Stimulated activated naive CD8-positive, alpha-beta T cell treated with anti-CD3 and anti-CD28 coated beads, Interleukin-15, Interleukin-2, amounts not matched to agents 100 ng/mL and 50 ng/mL, for 24 hours (primary cell): ENCODE measurements around the gene GPX2.

Experiments
- H3K27ac Mint-ChIP-seq: one replicate; pipeline ENCODE4 v1.8.0; 2021; ENCODE audit warnings: mild to moderate bottlenecking, mixed read lengths
- H3K27me3 Mint-ChIP-seq: one replicate; pipeline ENCODE4 v1.8.0; 2021; ENCODE audit warnings: mixed read lengths
- H3K36me3 Mint-ChIP-seq: one replicate; pipeline ENCODE4 v1.8.0; 2021; ENCODE audit warnings: low read depth, mixed read lengths
- H3K4me1 Mint-ChIP-seq: one replicate; pipeline ENCODE4 v1.8.0; 2021; ENCODE audit warnings: low read depth, mixed read lengths
- H3K4me3 Mint-ChIP-seq: one replicate; pipeline ENCODE4 v1.8.0; 2021; ENCODE audit warnings: mild to moderate bottlenecking, mixed read lengths
- H3K9me3 Mint-ChIP-seq: one replicate; pipeline ENCODE4 v1.8.0; 2021; ENCODE audit warnings: mixed read lengths

GPX2 gene

GRCh38 chr14:64970041-64970440 is 27.5 kb upstream of the GPX2 start:
- no peaks in the 10 kb centered on the region for H3K36me3 Mint-ChIP-seq
- no peak overlapping the region for H3K4me3 Mint-ChIP-seq
- H3K27ac Mint-ChIP-seq = no peak overlapping the region
- H3K4me1 Mint-ChIP-seq = peaks cover 9% of the 10 kb centered on the region
- H3K27me3 Mint-ChIP-seq = no peaks in the 10 kb centered on the region
- H3K9me3 Mint-ChIP-seq = no peaks in the 10 kb centered on the region

- no peaks in the 10 kb centered on the region for H3K36me3 Mint-ChIP-seq
- no peak overlapping the region for H3K4me3 Mint-ChIP-seq
- H3K27me3 Mint-ChIP-seq = no peaks in the 10 kb centered on the region
- H3K4me1 Mint-ChIP-seq = peaks cover 9% of the 10 kb centered on the region
- no peak overlapping the region for H3K27ac Mint-ChIP-seq
- no peaks in the 10 kb centered on the region for H3K9me3 Mint-ChIP-seq
Measured at GRCh38 chr14:64968651-64969050, 26.1 kb upstream of the GPX2 start.

- Mint-ChIP-seq H3K27me3 (no peaks in the 10 kb centered on the region), H3K4me3 (no peak overlapping the region)
Measured at GRCh38 chr14:64968167-64968566, 25.6 kb upstream of the GPX2 start.

GRCh38 chr14:64966976-64967375 is 24.4 kb upstream of the GPX2 start:
- no peaks in the 10 kb centered on the region for H3K36me3 Mint-ChIP-seq
- peaks cover 3% of the 10 kb centered on the region for H3K4me1 Mint-ChIP-seq
- no peak overlapping the region for H3K4me3 Mint-ChIP-seq
- no peaks in the 10 kb centered on the region for H3K9me3 Mint-ChIP-seq
- no peaks in the 10 kb centered on the region for H3K27me3 Mint-ChIP-seq
- H3K27ac Mint-ChIP-seq = no peak overlapping the region

More at GRCh38 chr14:64968167-64968566, 25.6 kb upstream of the GPX2 start:
- peaks cover 9% of the 10 kb centered on the region for H3K4me1 Mint-ChIP-seq
- no peak overlapping the region for H3K27ac Mint-ChIP-seq
- no peaks in the 10 kb centered on the region for H3K9me3 Mint-ChIP-seq
- no peaks in the 10 kb centered on the region for H3K36me3 Mint-ChIP-seq

GRCh38 chr14:64965356-64966000 is 22.9 kb upstream of the GPX2 start:
- no peaks in the 10 kb centered on the region for H3K27me3 Mint-ChIP-seq
- H3K36me3 Mint-ChIP-seq = no peaks in the 10 kb centered on the region
- no peaks in the 10 kb centered on the region for H3K9me3 Mint-ChIP-seq
- H3K27ac Mint-ChIP-seq = no peak overlapping the region
- no peaks in the 10 kb centered on the region for H3K4me1 Mint-ChIP-seq
- H3K4me3 Mint-ChIP-seq = no peak overlapping the region

GRCh38 chr14:64963611-64964010 is 21.1 kb upstream of the GPX2 start:
- no peak overlapping the region for H3K4me3 Mint-ChIP-seq
- H3K36me3 Mint-ChIP-seq = no peaks in the 10 kb centered on the region
- H3K27me3 Mint-ChIP-seq = no peaks in the 10 kb centered on the region
- H3K27ac Mint-ChIP-seq = no peak overlapping the region
- H3K4me1 Mint-ChIP-seq = no peaks in the 10 kb centered on the region
- H3K9me3 Mint-ChIP-seq = no peaks in the 10 kb centered on the region

GRCh38 chr14:64960762-64961276 is 18.3 kb upstream of the GPX2 start:
- H3K9me3 Mint-ChIP-seq = no peaks in the 10 kb centered on the region
- H3K36me3 Mint-ChIP-seq = no peaks in the 10 kb centered on the region
- H3K27ac Mint-ChIP-seq = no peak overlapping the region
- no peaks in the 10 kb centered on the region for H3K27me3 Mint-ChIP-seq
- no peak overlapping the region for H3K4me3 Mint-ChIP-seq
- H3K4me1 Mint-ChIP-seq = no peaks in the 10 kb centered on the region

- Mint-ChIP-seq H3K4me1 (no peaks in the 10 kb centered on the region), H3K4me3 (no peak overlapping the region), H3K27ac (no peak overlapping the region), H3K9me3 (no peaks in the 10 kb centered on the region), H3K36me3 (peaks cover 7% of the 10 kb centered on the region), H3K27me3 (no peaks in the 10 kb centered on the region)
Measured at GRCh38 chr14:64958743-64959142, 16.2 kb upstream of the GPX2 start.

- Mint-ChIP-seq H3K4me1 (no peaks in the 10 kb centered on the region), H3K27me3 (no peaks in the 10 kb centered on the region), H3K36me3 (peaks cover 7% of the 10 kb centered on the region), H3K9me3 (no peaks in the 10 kb centered on the region), H3K27ac (no peak overlapping the region), H3K4me3 (no peak overlapping the region)
Measured at GRCh38 chr14:64958201-64958600, 15.7 kb upstream of the GPX2 start.

GRCh38 chr14:64956697-64957406 is 14.3 kb upstream of the GPX2 start:
- H3K4me1 Mint-ChIP-seq = peaks cover 9% of the 10 kb centered on the region
- no peak overlapping the region for H3K4me3 Mint-ChIP-seq
- no peaks in the 10 kb centered on the region for H3K27me3 Mint-ChIP-seq
- H3K36me3 Mint-ChIP-seq = peaks cover 7% of the 10 kb centered on the region
- no peak overlapping the region for H3K27ac Mint-ChIP-seq
- no peaks in the 10 kb centered on the region for H3K9me3 Mint-ChIP-seq

- no peak overlapping the region for H3K4me3 Mint-ChIP-seq
- peaks cover 7% of the 10 kb centered on the region for H3K36me3 Mint-ChIP-seq
Measured at GRCh38 chr14:64955297-64955696, 12.8 kb upstream of the GPX2 start.

GRCh38 chr14:64954491-64955240 is 12.1 kb upstream of the GPX2 start:
- peaks cover 9% of the 10 kb centered on the region for H3K36me3 Mint-ChIP-seq
- H3K9me3 Mint-ChIP-seq = no peaks in the 10 kb centered on the region
- no peaks in the 10 kb centered on the region for H3K27me3 Mint-ChIP-seq
- H3K4me1 Mint-ChIP-seq = peaks cover 9% of the 10 kb centered on the region
- H3K4me3 Mint-ChIP-seq = no peak overlapping the region
- no peak overlapping the region for H3K27ac Mint-ChIP-seq

More at GRCh38 chr14:64955297-64955696, 12.8 kb upstream of the GPX2 start:
- H3K4me1 Mint-ChIP-seq = peaks cover 9% of the 10 kb centered on the region
- no peaks in the 10 kb centered on the region for H3K27me3 Mint-ChIP-seq
- no peak overlapping the region for H3K27ac Mint-ChIP-seq
- H3K9me3 Mint-ChIP-seq = no peaks in the 10 kb centered on the region

GRCh38 chr14:64953661-64954060 is 11.1 kb upstream of the GPX2 start:
- H3K36me3 Mint-ChIP-seq = peaks cover 10% of the 10 kb centered on the region
- no peak overlapping the region for H3K27ac Mint-ChIP-seq

GRCh38 chr14:64953310-64953654 is 10.7 kb upstream of the GPX2 start:
- H3K36me3 Mint-ChIP-seq = peaks cover 10% of the 10 kb centered on the region
- peaks cover 9% of the 10 kb centered on the region for H3K4me1 Mint-ChIP-seq
- H3K4me3 Mint-ChIP-seq = no peak overlapping the region
- no peak overlapping the region for H3K27ac Mint-ChIP-seq
- H3K27me3 Mint-ChIP-seq = no peaks in the 10 kb centered on the region
- H3K9me3 Mint-ChIP-seq = no peaks in the 10 kb centered on the region

More at GRCh38 chr14:64953661-64954060, 11.1 kb upstream of the GPX2 start:
- no peaks in the 10 kb centered on the region for H3K27me3 Mint-ChIP-seq
- H3K9me3 Mint-ChIP-seq = no peaks in the 10 kb centered on the region
- no peak overlapping the region for H3K4me3 Mint-ChIP-seq
- peaks cover 9% of the 10 kb centered on the region for H3K4me1 Mint-ChIP-seq
